K562 (cell line): ENCODE measurements around the gene SLC25A11. TPM values are rescaled to one million over a fixed set of nuclear protein-coding genes. Genes with fewer than 3 reads are reported as not detected.
A peak's percentile ranks its signal among the peaks of the same experiment; 100 is the strongest.

Experiments
- BMI1 ChIP-seq: fragments of 150-350 bp; IDR thresholded peaks from 2 replicates; pipeline ENCODE4 v1.6.1; 2014; ENCODE audit warnings: low read length
- CSDE1 ChIP-seq, 2 experiments: fragments of 450-650 bp; IDR thresholded peaks; 2 replicates each; pipeline ENCODE4 v1.6.1; 2016; ENCODE audit warnings: mild to moderate bottlenecking in 1 of 2
- ETS2 ChIP-seq: IDR thresholded peaks from 2 replicates; pipeline ENCODE4 v1.6.1; 2016; ENCODE audit warnings: borderline replicate concordance, missing genetic modification characterization, mild to moderate bottlenecking, moderate library complexity, missing compliant biosample characterization; ENCODE audit not compliant: poor library complexity, severe bottlenecking
- GATAD2B ChIP-seq: fragments of 450-650 bp; IDR thresholded peaks from 2 replicates; pipeline ENCODE4 v1.6.1; 2017; ENCODE audit warnings: mild to moderate bottlenecking, borderline replicate concordance
- GTF2A2 ChIP-seq: IDR thresholded peaks from 2 replicates; pipeline ENCODE4 v1.6.1; 2016; ENCODE audit warnings: mild to moderate bottlenecking, missing genetic modification characterization, missing compliant biosample characterization
- GTF2B ChIP-seq: IDR thresholded peaks from 2 replicates; pipeline ENCODE4 v1.6.1; 2011; ENCODE audit not compliant: insufficient read length; ENCODE audit errors: extremely low read depth
- HDAC3 ChIP-seq: fragments of 450-650 bp; IDR thresholded peaks from 2 replicates; pipeline ENCODE4 v1.6.1; 2018; ENCODE audit warnings: borderline replicate concordance, mild to moderate bottlenecking, moderate library complexity; ENCODE audit not compliant: partially characterized antibody
- L3MBTL2 ChIP-seq: fragments of 450-650 bp; IDR thresholded peaks from 2 replicates; pipeline ENCODE4 v1.6.1; 2016; ENCODE audit warnings: mild to moderate bottlenecking, moderate library complexity
- MEIS2 ChIP-seq: fragments of 450-650 bp; IDR thresholded peaks from 2 replicates; pipeline ENCODE4 v1.6.1; 2014; ENCODE audit warnings: mild to moderate bottlenecking; ENCODE audit not compliant: partially characterized antibody
- MTA1 ChIP-seq: fragments of 450-650 bp; IDR thresholded peaks from 2 replicates; pipeline ENCODE4 v1.6.1; 2017; ENCODE audit warnings: borderline replicate concordance
- NFYB ChIP-seq: IDR thresholded peaks from 2 replicates; pipeline ENCODE4 v1.6.1; 2011; ENCODE audit warnings: mild to moderate bottlenecking, moderate library complexity; ENCODE audit not compliant: insufficient read length; ENCODE audit errors: extremely low read depth
- RNF2 ChIP-seq: sonication (generic); IDR thresholded peaks from 2 replicates; pipeline ENCODE4 v1.6.1; 2016
- RREB1 ChIP-seq: fragments of 250-450 bp; sonication (Bioruptor Pico); IDR thresholded peaks from 2 replicates; pipeline ENCODE4 v1.4.0; 2020
- SRF ChIP-seq, 2 experiments: fragments of 250-450, 450-650 bp in 1 of 2; sonication (Bioruptor Pico) in 1 of 2; sonication (generic) in 1 of 2; formaldehyde crosslinking; IDR thresholded peaks; 2 replicates each; pipeline versions ENCODE4 v1.5.0 to v1.5.1; 2020 to 2022; ENCODE audit warnings: mild to moderate bottlenecking in 1 of 2, missing genetic modification reagents in 1 of 2
- TFE3 ChIP-seq: fragments of 450-650 bp; formaldehyde crosslinking; IDR thresholded peaks from 2 replicates; pipeline ENCODE4 v1.4.0; 2020; ENCODE audit warnings: mild to moderate bottlenecking, mixed read lengths
- XRCC4 ChIP-seq: IDR thresholded peaks from one replicate; pipeline ENCODE4 v1.6.1; 2011; ENCODE audit not compliant: insufficient read depth, insufficient read length; ENCODE audit errors: extremely low read depth
- ZNF24 ChIP-seq: fragments of 450-650 bp; IDR thresholded peaks from 2 replicates; pipeline ENCODE4 v1.6.1; 2016
- ZNF316 ChIP-seq: fragments of 450-650 bp; IDR thresholded peaks from 2 replicates; pipeline ENCODE4 v1.6.1; 2016
- ZNF75A ChIP-seq: fragments of 450-650 bp; formaldehyde crosslinking; IDR thresholded peaks from 2 replicates; pipeline ENCODE4 v1.4.0; 2020; ENCODE audit warnings: mild to moderate bottlenecking
- ZNF77 ChIP-seq: fragments of 250-450 bp; sonication (Bioruptor Pico); IDR thresholded peaks from 2 replicates; pipeline ENCODE4 v1.5.0; 2020
- ZZZ3 ChIP-seq: fragments of 450-650 bp; IDR thresholded peaks from 2 replicates; pipeline ENCODE4 v1.6.1; 2016; ENCODE audit warnings: antibody characterized with exemption, mild to moderate bottlenecking, moderate library complexity
- polyA plus RNA-seq, 8 experiments: library from polyadenylated mRNA; depleted of rRNA in 4 of 8; stranded (reverse) in 5 of 8; unstranded in 3 of 8; fragments of >200 nt; fragmentation: Nextera tagmentation in 2 of 8; fragmentation: Illumina TruSeq in 1 of 8; extraction: Ambion mirVana in 2 of 8; extraction: Trizol in 1 of 8; gene quantifications; 2 replicates each; pipeline versions ENCODE4 v1.2.1 to v1.2.3, GENCODE V29; 2011 to 2014; ENCODE audit warnings: inconsistent platforms in 1 of 8, missing spikeins in 1 of 8
- total RNA-seq, 7 experiments: library from RNA; depleted of rRNA in 6 of 7; stranded (reverse); fragments of >200 nt in 6 of 7; fragmentation: Illumina TruSeq in 2 of 7; extraction: Trizol in 2 of 7; gene quantifications; 2 replicates each; pipeline versions ENCODE4 v1.2.1 to v1.2.3, GENCODE V29; 2011 to 2021; ENCODE audit warnings: low replicate concordance in 1 of 7

Gene SLC25A11
- total and polyA plus RNA-seq, 9 of the 15 experiments (the other 6 are each of a cell fraction or from before 2014, with no cell fraction given): 3.1 to 56.7 (median 32.9) TPM

- TF ChIP-seq L3MBTL2: peak; percentile 32; the same call in 1 of the 2 replicates
- no peak for TF ChIP-seq ZNF24
- TF ChIP-seq BMI1: no peak
- TF ChIP-seq XRCC4: no peak
- no peak for TF ChIP-seq TFE3 (CRISPR knock-in tag)
- peak in 1 of 2 experiments; percentile 63; a peak in 1 of 4 replicates for TF ChIP-seq SRF (CRISPR knock-in tag; IDR thresholded peaks at IDR 0.05)
- TF ChIP-seq GTF2A2 (tag): no peak
- TF ChIP-seq HDAC3: no peak
- TF ChIP-seq MEIS2: peak; percentile 33
- TF ChIP-seq ZNF77 (CRISPR knock-in tag): no peak
- no peak; the same call in 1 of the 2 replicates for TF ChIP-seq MTA1
- no peak for TF ChIP-seq ZNF316
- no peak for TF ChIP-seq ZZZ3
- TF ChIP-seq ZNF75A: no peak
- no peak for TF ChIP-seq CSDE1 (IDR thresholded peaks at IDR 0.05)
- no peak for TF ChIP-seq ETS2
- no peak for TF ChIP-seq GTF2B
- TF ChIP-seq RNF2: no peak
- TF ChIP-seq RREB1 (CRISPR knock-in tag): no peak
- no peak for TF ChIP-seq NFYB
- no peak for TF ChIP-seq GATAD2B
Measured at GRCh38 chr17:4967539-4968485, 28.0 kb upstream of the SLC25A11 start, which contains the start of gene SPAG7 (continued).
